ENCODE data around the gene TBC1D22A. TPM values are rescaled to one million over a fixed set of nuclear protein-coding genes. Genes with fewer than 3 reads are reported as not detected.

TBC1D22A gene
- total and polyA plus RNA-seq, 10 of the 15 experiments (the other 5 are each of a cell fraction or from before 2014, with no cell fraction given) = 0.63 to 44.7 (median 27.4) TPM

GRCh38 chr22:47017245-47017644, 254.8 kb downstream of the TBC1D22A start (continued):
- TF ChIP-seq ZNF384 (IDR thresholded peaks at IDR 0.05; ENCODE audit: borderline replicate concordance, low read depth, low read length) (no peak), SP1 (IDR thresholded peaks at IDR 0.05; ENCODE audit: low read depth, low read length) (no peak), GATAD2B (conservative IDR thresholded peaks at IDR 0.05; ENCODE audit: low read depth) (no peak), SREBF1 (IDR thresholded peaks at IDR 0.05; ENCODE audit: low read length) (no peak), NKRF (conservative IDR thresholded peaks at IDR 0.05) (no peak), SMAD1 (IDR thresholded peaks at IDR 0.05; ENCODE audit: low read depth, partially characterized antibody) (no peak), FOS (IDR thresholded peaks at IDR 0.05; ENCODE audit: borderline replicate concordance, extremely low read depth, insufficient read length) (no peak), SRF (IDR thresholded peaks at IDR 0.05; ENCODE audit: low read depth in 2 of 2, low read length in 2 of 2) (no peak)

- CTCF ChIA-PET = no interaction called here
- SMC1A ChIA-PET (ENCODE audit: uncharacterized antibody, unreplicated experiment) = no interaction called here
- WGBS (ENCODE audit: insufficient coverage, insufficient replicate concordance, low lambda C conversion rate, missing lambda C conversion rate) = 98% methylated on average over 32 of the region's 32 CpGs
- no peaks in the 10 kb centered on the region for H4K20me1 ChIP-seq (ENCODE audit: control insufficient read depth, insufficient read depth)
- no peak overlapping the region for H3K27ac ChIP-seq (ENCODE audit: control insufficient read depth, insufficient read depth)
- H3K27me3 ChIP-seq (replicated peaks in 1 of 2; ENCODE audit: control insufficient read depth in 2 of 2, insufficient read depth in 2 of 2, low read length in 1 of 2) = no peaks in the 10 kb centered on the region
- H3K4me1 ChIP-seq (ENCODE audit: control insufficient read depth, insufficient read depth, low read length) = no peaks in the 10 kb centered on the region
- no peak overlapping the region for H3K9ac ChIP-seq (ENCODE audit: control insufficient read depth, insufficient read depth, low read length)
- H3K79me2 ChIP-seq (ENCODE audit: control insufficient read depth, insufficient read depth, low read length) = no peaks in the 10 kb centered on the region; the same call in none of the 2 replicates
- no peak for ATAC-seq
- H3K4me2 ChIP-seq (ENCODE audit: control insufficient read depth, insufficient read depth) = no peak overlapping the region
- intact Hi-C loops (cut with micrococcal nuclease; ENCODE audit: unreplicated experiment) = no loop called here
- peaks cover 25% of the 10 kb centered on the region; the same call in 2 of the 3 replicates for H3K9me3 ChIP-seq (replicated peaks; ENCODE audit: control insufficient read depth, insufficient read depth, low read length)
- no peak overlapping the region for H3K4me3 ChIP-seq
- BruUV-seq (replicated peaks) = no TSS peak
- peaks cover 0 to 9% of the 10 kb centered on the region in 2 experiments; a peak in 3 of 4 replicates for H3K36me3 ChIP-seq (ENCODE audit: control insufficient read depth in 2 of 2, insufficient read depth in 2 of 2, low read length in 1 of 2)
- POLR2A ChIA-PET = no interaction called here
- RAD21 ChIA-PET (ENCODE audit: unreplicated experiment) = no interaction called here
- in situ Hi-C loops (cut with MboI) = no loop called here
- no peak for DNase-seq (ENCODE audit: low read depth, low spot score)
- no peak for FAIRE-seq
- H2AFZ ChIP-seq (ENCODE audit: control insufficient read depth, low read depth, low read length) = no peak overlapping the region
- TF ChIP-seq MLLT1 (IDR thresholded peaks at IDR 0.05) = no peak
- no peak for TF ChIP-seq NBN (IDR thresholded peaks at IDR 0.05)
- no peak for TF ChIP-seq PKNOX1 (IDR thresholded peaks at IDR 0.05)
- TF ChIP-seq NRF1 (conservative IDR thresholded peaks at IDR 0.05; ENCODE audit: low read depth, low read length) = no peak
- TF ChIP-seq HDAC6 (IDR thresholded peaks at IDR 0.05; ENCODE audit: unreplicated experiment) = no peak
- TF ChIP-seq SPI1 (IDR thresholded peaks at IDR 0.05; ENCODE audit: borderline replicate concordance, insufficient read depth, low read depth, low read length) = no peak
- no peak for TF ChIP-seq CTCF (IDR thresholded peaks at IDR 0.05 in 2 of 3, conservative IDR thresholded peaks at IDR 0.05 in 1 of 3; ENCODE audit: control insufficient read depth in 2 of 3, extremely low read depth in 1 of 3, insufficient read depth in 1 of 3, low read depth in 3 of 3, low read length in 3 of 3)
- TF ChIP-seq ATF7 (IDR thresholded peaks at IDR 0.05; ENCODE audit: low read depth) = no peak
These were observed 255.8 kb downstream of the TBC1D22A start for GRCh38 chr22:47018010-47018910.

Measured in GM12878 (cell line).